OCI-LY3 (cell line): ENCODE results near the gene CDH18.

ENCODE experiments used
- EZH2phosphoT487 ChIP-seq: fragments of 200-600 bp; shearing (Covaris generic); IDR thresholded peaks from 2 replicates; pipeline ENCODE4 v1.6.1; 2018; ENCODE audit warnings: antibody characterized with exemption, mixed run types, low read depth
- TF ChIP-seq, protein P1 (sequence below): fragments of 200-600, 300-600 bp; sonication (generic); IDR thresholded peaks from 2 replicates; pipeline ENCODE4 v1.5.1; 2014; ENCODE audit warnings: antibody characterized with exemption, low read length, low read depth

GRCh38 chr5:20023686-20024180 is 35.7 kb upstream of the CDH18 start:
- TF ChIP-seq, protein P1, sequence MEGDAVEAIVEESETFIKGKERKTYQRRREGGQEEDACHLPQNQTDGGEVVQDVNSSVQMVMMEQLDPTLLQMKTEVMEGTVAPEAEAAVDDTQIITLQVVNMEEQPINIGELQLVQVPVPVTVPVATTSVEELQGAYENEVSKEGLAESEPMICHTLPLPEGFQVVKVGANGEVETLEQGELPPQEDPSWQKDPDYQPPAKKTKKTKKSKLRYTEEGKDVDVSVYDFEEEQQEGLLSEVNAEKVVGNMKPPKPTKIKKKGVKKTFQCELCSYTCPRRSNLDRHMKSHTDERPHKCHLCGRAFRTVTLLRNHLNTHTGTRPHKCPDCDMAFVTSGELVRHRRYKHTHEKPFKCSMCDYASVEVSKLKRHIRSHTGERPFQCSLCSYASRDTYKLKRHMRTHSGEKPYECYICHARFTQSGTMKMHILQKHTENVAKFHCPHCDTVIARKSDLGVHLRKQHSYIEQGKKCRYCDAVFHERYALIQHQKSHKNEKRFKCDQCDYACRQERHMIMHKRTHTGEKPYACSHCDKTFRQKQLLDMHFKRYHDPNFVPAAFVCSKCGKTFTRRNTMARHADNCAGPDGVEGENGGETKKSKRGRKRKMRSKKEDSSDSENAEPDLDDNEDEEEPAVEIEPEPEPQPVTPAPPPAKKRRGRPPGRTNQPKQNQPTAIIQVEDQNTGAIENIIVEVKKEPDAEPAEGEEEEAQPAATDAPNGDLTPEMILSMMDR = no peak
- no peak for TF ChIP-seq EZH2phosphoT487
